Activated T-cell treated with anti-CD3 and anti-CD28 coated beads, Interleukin-2, amount 50 U/mL, for 72 hours (primary cell): ENCODE measurements around the gene GPI. TPM values are rescaled to one million over a fixed set of nuclear protein-coding genes. Genes with fewer than 3 reads are reported as not detected.
"Not testable (repeated sequence)": the region's sequence is repeated elsewhere in the genome, so short reads cannot be mapped to it uniquely, and the experiment has no call there.

ENCODE experiments used
- ATAC-seq, 2 donors: fragments of 150-1000 bp; cut with Tn5 transposase; replicated peaks in 1 of 2; 2 replicates each; pipeline ENCODE4 v1.10.0; 2021; ENCODE audit warnings: moderate library complexity in 2 of 2, mild to moderate bottlenecking in 1 of 2
- DNase-seq, 2 donors: peaks; one replicate each; pipeline ENCODE4 v3.0.0; 2021 to 2022; ENCODE audit warnings: mixed read lengths in 1 of 2
- H3K27ac Mint-ChIP-seq: one replicate; pipeline ENCODE4 v1.8.0; 2022; ENCODE audit warnings: mild to moderate bottlenecking, moderate library complexity, mixed read lengths
- H3K27me3 Mint-ChIP-seq: one replicate; pipeline ENCODE4 v1.8.0; 2022; ENCODE audit warnings: low read depth, mixed read lengths
- H3K36me3 Mint-ChIP-seq, 2 donors: one replicate each; pipeline ENCODE4 v1.8.0; 2022; ENCODE audit warnings: mixed read lengths in 2 of 2, mild to moderate bottlenecking in 1 of 2; ENCODE audit not compliant: insufficient read depth in 2 of 2
- H3K4me1 Mint-ChIP-seq: one replicate; pipeline ENCODE4 v1.8.0; 2022; ENCODE audit warnings: low read depth, mixed read lengths
- H3K4me3 Mint-ChIP-seq, 2 donors: one replicate each; pipeline ENCODE4 v1.8.0; 2022; ENCODE audit warnings: mild to moderate bottlenecking in 2 of 2, mixed read lengths in 2 of 2, moderate library complexity in 2 of 2
- H3K9me3 Mint-ChIP-seq, 2 donors: one replicate each; pipeline ENCODE4 v1.8.0; 2022; ENCODE audit warnings: mixed read lengths in 2 of 2
- total RNA-seq, 2 donors: library from RNA; stranded (reverse); gene quantifications; one replicate each; pipeline ENCODE4 v1.2.3, GENCODE V29; 2022

GPI gene
- total RNA-seq, 2 donors from 2014 or later = 240 to 282 TPM

DNA sequence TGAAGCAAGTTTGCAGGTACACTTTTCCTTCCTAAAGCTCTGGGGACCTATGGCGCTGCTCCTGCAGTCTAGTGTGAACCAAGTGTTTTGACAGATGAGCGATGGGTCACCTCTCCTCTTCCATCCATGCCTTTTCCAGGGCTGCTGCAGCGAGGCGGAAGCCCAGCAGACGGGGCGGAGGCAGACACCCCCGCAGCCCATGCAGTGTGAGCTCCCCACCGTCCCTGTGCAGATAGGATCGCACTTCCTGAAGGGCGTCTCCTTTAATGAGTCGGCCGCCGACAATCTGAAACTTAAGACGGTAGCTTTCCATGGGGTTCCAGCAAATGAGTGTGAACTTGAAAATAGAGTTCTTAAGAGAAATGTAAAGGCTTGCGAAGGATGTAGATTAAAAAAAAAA, 37.1 kb upstream of the GPI start:
- DNase-seq = no peak
- Mint-ChIP-seq H3K36me3 (peaks cover 6 to 8% of the 10 kb centered on the region in 2 donors), H3K9me3 (no peaks in the 10 kb centered on the region), H3K27ac (no peak overlapping the region), H3K4me1 (no peaks in the 10 kb centered on the region), H3K27me3 (no peaks in the 10 kb centered on the region), H3K4me3 (no peak overlapping the region)
- no peak for ATAC-seq

DNA sequence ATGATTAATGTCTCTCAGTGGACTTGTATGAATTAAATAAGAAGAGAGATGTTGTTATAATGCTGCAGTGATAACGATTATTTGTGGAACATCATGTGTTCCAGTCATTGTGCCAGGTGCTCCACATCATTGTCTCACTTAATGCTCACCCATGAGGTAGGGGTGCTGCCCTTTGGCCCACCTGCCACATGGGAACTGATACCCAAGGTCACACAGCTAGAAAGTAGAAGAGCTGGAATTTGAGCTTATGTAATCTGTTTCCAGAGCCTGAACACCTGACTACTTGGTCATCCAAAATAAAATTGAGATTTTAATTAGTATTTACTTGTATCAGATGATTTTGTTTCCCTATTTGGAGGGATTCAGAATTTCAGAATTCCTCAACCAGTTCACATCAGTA, 36.0 kb upstream of the GPI start:
- H3K27me3 Mint-ChIP-seq = no peaks in the 10 kb centered on the region
- H3K27ac Mint-ChIP-seq = no peak overlapping the region
- peaks cover 2 to 4% of the 10 kb centered on the region in 2 donors for H3K36me3 Mint-ChIP-seq
- ATAC-seq (no peak), DNase-seq (no peak)
- no peaks in the 10 kb centered on the region for H3K9me3 Mint-ChIP-seq
- no peak overlapping the region for H3K4me3 Mint-ChIP-seq
- H3K4me1 Mint-ChIP-seq = no peaks in the 10 kb centered on the region

- no peak for DNase-seq
- peaks cover 2 to 4% of the 10 kb centered on the region in 2 donors for H3K36me3 Mint-ChIP-seq
Observed at GRCh38 chr19:34330116-34330515, 34.9 kb upstream of the GPI start.

DNA sequence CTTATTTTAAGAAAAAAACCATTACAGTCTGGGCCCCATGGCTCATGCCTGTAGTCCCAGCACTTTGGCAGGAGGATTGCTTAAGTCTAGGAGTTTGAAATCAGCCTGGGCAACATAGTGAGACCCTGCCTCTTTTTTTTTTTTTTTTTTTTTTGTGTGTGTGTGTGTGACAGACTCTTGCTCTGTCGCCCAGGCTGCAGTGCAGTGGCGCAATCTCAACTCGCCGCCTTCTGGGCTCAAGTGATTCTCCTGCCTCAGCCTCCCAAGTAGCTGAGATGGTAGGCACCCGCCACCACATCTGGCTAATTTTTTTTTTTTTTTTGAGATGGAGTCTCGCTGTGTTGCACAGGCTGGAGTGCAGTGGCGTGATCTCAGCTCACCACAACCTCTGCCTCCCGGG, 34.4 kb upstream of the GPI start:
- not testable (repeated sequence) for H3K9me3 Mint-ChIP-seq, H3K27ac Mint-ChIP-seq, H3K4me1 Mint-ChIP-seq, H3K4me3 Mint-ChIP-seq, H3K27me3 Mint-ChIP-seq, H3K36me3 Mint-ChIP-seq, DNase-seq, ATAC-seq

More at GRCh38 chr19:34330116-34330515, 34.9 kb upstream of the GPI start:
- H3K27me3 Mint-ChIP-seq = no peaks in the 10 kb centered on the region
- no peak overlapping the region for H3K4me3 Mint-ChIP-seq
- H3K9me3 Mint-ChIP-seq = no peaks in the 10 kb centered on the region
- peak overlapping the region; percentile 84 for H3K27ac Mint-ChIP-seq
- ATAC-seq = no peak
- no peaks in the 10 kb centered on the region for H3K4me1 Mint-ChIP-seq

DNA sequence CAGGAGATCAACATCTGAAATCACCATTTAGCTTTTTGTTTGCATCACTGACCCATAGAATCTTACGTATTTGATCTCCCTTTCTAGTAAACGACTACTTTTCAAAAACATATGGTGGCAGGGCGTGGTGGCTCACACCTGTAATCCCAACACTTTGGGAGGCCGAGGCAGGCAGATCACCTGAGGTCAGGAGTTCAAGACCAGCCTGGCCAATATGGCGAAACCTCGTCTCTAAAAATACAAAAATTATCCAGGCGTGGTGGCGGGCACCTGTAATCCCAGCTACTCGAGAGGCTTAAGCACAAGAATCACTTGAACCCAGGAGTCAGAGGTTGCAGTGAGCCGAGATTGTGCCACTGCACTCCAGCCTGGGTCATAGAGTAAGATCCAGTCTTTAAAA, 33.4 kb upstream of the GPI start:
- H3K27me3 Mint-ChIP-seq, ATAC-seq, H3K4me1 Mint-ChIP-seq, DNase-seq, H3K4me3 Mint-ChIP-seq, H3K9me3 Mint-ChIP-seq, H3K36me3 Mint-ChIP-seq: not testable (repeated sequence)
- H3K27ac Mint-ChIP-seq = peak overlapping the region; percentile 82

DNA sequence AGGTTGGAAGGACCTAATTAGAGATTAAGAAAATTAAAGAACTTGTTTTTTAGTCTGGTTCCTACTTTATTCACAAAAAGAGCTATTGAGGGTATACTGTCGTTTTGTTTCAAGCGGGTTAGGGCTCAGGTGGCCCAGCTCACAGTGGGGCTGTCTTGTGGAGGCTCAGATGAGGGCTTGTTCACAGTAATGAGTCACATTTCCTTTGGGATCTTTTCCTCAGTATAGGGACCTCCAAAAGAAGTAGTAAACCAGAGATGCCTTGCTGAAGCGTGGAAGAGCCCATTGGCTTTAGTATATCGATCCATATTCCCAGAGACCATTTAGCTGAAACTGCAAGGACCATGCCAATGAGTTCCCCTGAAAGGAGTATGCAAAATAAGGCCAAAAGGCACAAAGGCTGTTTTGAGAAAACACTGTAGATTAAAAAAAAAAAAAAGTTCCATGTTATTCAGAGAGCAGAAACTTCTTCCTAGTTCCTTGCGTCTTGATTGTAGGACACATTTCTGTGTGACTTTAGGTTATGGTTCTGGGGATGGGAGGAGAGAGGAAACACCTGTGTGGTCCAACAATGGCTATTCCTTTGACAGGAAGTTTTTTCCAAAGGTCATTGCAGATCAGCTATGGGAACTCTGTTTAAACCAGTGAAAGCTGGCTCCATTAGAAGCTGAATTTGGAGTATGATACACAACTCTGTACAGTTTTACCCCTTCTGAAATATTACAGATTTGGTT, 32.8 kb upstream of the GPI start:
- H3K27me3 Mint-ChIP-seq = no peaks in the 10 kb centered on the region
- H3K4me1 Mint-ChIP-seq = peaks cover 8% of the 10 kb centered on the region
- peaks cover 3 to 4% of the 10 kb centered on the region in 2 donors for H3K36me3 Mint-ChIP-seq
- no peak for DNase-seq
- no peak for ATAC-seq
- no peaks in the 10 kb centered on the region for H3K9me3 Mint-ChIP-seq
- H3K4me3 Mint-ChIP-seq = no peak overlapping the region
- H3K27ac Mint-ChIP-seq = peak overlapping the region; percentile 46

DNA sequence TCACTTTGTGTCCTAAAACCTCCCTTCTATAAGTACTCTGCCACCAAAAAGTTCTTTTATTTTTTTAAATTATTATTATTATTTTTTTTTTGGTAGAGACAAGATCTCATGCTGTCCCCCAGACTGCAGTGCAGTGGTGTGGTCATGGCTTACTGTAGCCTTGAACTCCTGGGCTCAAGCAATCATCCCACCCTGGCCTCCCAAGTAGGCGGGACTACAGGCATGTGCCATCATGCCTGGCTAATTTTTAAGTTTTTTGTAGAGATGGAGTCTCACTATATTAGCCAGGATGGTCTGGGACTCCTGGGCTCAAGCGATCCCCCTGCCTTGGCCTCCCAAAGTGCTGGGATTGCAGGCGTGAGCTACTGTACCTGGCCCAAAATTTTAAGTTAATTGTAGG, 29.1 kb upstream of the GPI start:
- Mint-ChIP-seq H3K27ac (no peak overlapping the region), H3K4me3 (no peak overlapping the region), H3K27me3 (no peaks in the 10 kb centered on the region), H3K9me3 (no peaks in the 10 kb centered on the region), H3K36me3 (peaks cover 4 to 8% of the 10 kb centered on the region in 2 donors), H3K4me1 (peaks cover 8% of the 10 kb centered on the region)
- DNase-seq (no peak), ATAC-seq (no peak)

- H3K4me1 Mint-ChIP-seq = peaks cover 8% of the 10 kb centered on the region
- H3K9me3 Mint-ChIP-seq = no peaks in the 10 kb centered on the region
- H3K27ac Mint-ChIP-seq = peak overlapping the region; percentile 55
- peak; percentile 42 to 43 for ATAC-seq
- H3K4me3 Mint-ChIP-seq = no peak overlapping the region
- no peaks in the 10 kb centered on the region for H3K27me3 Mint-ChIP-seq
- H3K36me3 Mint-ChIP-seq = peaks cover 3 to 8% of the 10 kb centered on the region in 2 donors
- peak; percentile 48 to 62 for DNase-seq
Observed at GRCh38 chr19:34336781-34337271, 28.2 kb upstream of the GPI start.

- Mint-ChIP-seq H3K27ac (peak overlapping the region; percentile 48), H3K4me3 (no peak overlapping the region), H3K27me3 (no peaks in the 10 kb centered on the region), H3K4me1 (peaks cover 8% of the 10 kb centered on the region), H3K36me3 (peaks cover 3 to 8% of the 10 kb centered on the region in 2 donors), H3K9me3 (no peaks in the 10 kb centered on the region)
- DNase-seq (no peak), ATAC-seq (no peak)
Observed at GRCh38 chr19:34337739-34338138, 27.3 kb upstream of the GPI start.

GRCh38 chr19:34341935-34342680, 22.9 kb upstream of the GPI start:
- Mint-ChIP-seq H3K27me3 (no peaks in the 10 kb centered on the region), H3K27ac (no peak overlapping the region), H3K36me3 (peaks cover 3 to 5% of the 10 kb centered on the region in 2 donors)

GRCh38 chr19:34343751-34344150, 21.2 kb upstream of the GPI start:
- no peak for ATAC-seq
- no peak for DNase-seq
- no peak overlapping the region for H3K4me3 Mint-ChIP-seq
- H3K27me3 Mint-ChIP-seq = no peaks in the 10 kb centered on the region
- H3K9me3 Mint-ChIP-seq = no peaks in the 10 kb centered on the region
- peaks cover 3% of the 10 kb centered on the region in 2 donors for H3K36me3 Mint-ChIP-seq
- no peak overlapping the region for H3K27ac Mint-ChIP-seq
- H3K4me1 Mint-ChIP-seq = peaks cover 8% of the 10 kb centered on the region

More at GRCh38 chr19:34341935-34342680, 22.9 kb upstream of the GPI start:
- DNase-seq (no peak), ATAC-seq (no peak)
- no peaks in the 10 kb centered on the region for H3K9me3 Mint-ChIP-seq
- H3K4me3 Mint-ChIP-seq = no peak overlapping the region
- peaks cover 9% of the 10 kb centered on the region for H3K4me1 Mint-ChIP-seq

- Mint-ChIP-seq H3K27ac (no peak overlapping the region), H3K4me3 (no peak overlapping the region), H3K36me3 (peaks cover 1 to 5% of the 10 kb centered on the region in 2 donors), H3K9me3 (no peaks in the 10 kb centered on the region), H3K27me3 (no peaks in the 10 kb centered on the region), H3K4me1 (peaks cover 22% of the 10 kb centered on the region)
- peak; percentile 32 to 36 for ATAC-seq
- peak; percentile 67 to 78 for DNase-seq
Observed at GRCh38 chr19:34345947-34346351, 19.0 kb upstream of the GPI start.

- peaks cover 0 to 5% of the 10 kb centered on the region in 2 donors for H3K36me3 Mint-ChIP-seq
- H3K27ac Mint-ChIP-seq = no peak overlapping the region
- ATAC-seq (no peak), DNase-seq (no peak)
- peaks cover 22% of the 10 kb centered on the region for H3K4me1 Mint-ChIP-seq
- no peaks in the 10 kb centered on the region for H3K9me3 Mint-ChIP-seq
- no peak overlapping the region for H3K4me3 Mint-ChIP-seq
- H3K27me3 Mint-ChIP-seq = no peaks in the 10 kb centered on the region
Observed at GRCh38 chr19:34347561-34348165, 17.3 kb upstream of the GPI start.
